GM19452 (cell line): ENCODE data around the gene CCDC43.

Source experiments
- ATAC-seq: cut with Tn5 transposase; IDR thresholded peaks from one replicate; pipeline ENCODE4 v1.9.1; 2021; ENCODE audit not compliant: unreplicated experiment

Gene CCDC43

DNA sequence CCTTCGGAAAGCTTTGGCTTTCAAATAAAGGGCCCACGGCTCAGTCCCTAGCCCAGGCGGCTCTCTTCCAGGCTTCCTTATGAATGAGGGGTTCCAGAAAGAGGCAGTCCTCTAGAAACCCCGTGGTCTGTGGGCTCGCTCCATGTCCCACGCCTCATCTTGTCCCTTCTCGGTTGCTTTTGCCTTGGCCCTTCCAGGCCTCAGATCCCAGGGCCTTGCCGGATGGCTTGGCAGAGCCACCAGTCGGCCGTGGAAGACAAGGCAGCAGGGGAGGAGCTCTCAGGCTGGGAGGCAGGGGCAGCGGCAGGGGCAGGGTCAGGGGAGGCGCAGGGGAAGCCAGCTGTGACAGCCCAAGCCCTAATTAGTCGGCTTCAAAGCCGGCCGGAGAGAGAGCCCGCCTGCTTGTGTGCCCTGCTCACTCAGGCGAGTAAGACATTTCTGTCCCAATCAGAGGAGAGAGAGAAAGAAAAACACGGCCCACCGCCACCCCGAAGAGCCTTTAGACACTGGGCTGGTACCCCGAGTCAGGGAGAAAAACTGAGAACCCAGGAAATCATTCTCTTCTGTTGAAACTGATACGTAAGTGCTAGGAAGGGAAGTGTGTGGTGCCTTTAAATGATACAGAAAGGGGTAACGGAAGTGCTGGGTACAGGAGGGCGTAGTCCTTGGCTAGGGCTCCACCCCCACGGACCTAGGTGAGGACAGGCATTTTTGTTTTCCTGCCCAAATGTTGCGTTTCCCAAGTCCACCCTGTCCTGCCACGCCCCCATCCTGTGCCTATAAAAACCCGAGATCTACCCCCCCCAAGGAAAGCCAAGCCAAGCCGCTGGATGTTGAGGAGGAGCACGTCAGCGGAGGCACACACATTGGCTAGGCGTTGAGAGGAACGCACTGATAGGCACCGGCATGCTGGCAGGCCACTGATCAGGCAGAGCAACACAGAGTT lies 61.1 kb downstream of the CCDC43 start:
- ATAC-seq, result no peak

DNA sequence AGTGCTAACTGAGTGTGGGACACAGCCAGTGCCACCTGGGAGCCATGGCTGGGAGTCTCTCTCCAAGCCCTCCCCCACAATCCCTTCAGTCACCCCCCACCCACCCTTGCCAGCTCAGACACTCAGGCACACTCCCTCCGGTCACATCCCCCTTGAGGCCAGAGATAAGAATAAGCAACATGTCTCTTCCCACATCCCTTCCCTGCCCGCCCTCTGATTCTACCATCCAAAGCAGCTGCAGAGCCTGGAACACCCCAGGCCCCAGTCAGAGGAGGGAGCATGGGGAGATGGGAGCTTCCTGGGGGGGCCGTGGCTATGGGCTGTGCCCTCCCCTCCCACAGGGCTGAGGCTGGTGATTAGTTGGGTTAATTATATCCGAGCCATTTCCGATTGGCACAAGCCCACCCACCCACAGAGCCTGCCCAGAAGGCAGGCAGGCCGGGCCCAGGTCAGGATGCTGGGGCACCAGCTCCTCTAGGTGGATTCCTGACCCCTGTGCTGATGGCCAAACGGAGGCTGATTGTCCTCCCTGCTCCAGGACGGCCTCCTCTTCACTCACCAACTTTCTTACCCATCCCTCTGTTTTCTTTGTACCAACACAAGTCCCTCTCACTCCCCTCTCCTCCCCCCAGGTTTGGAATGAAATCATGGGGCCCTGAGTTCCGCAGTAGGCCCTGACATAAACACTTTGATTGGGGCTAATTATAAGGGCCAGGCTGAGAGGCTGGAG lies 61.9 kb downstream of the CCDC43 start:
- ATAC-seq, result no peak
